MG63 (cell line): Measurements from ENCODE around the gene PHF20. TPM values are rescaled to one million over a fixed set of nuclear protein-coding genes. Genes with fewer than 3 reads are reported as not detected.
"Not testable (repeated sequence)": the region's sequence is repeated elsewhere in the genome, so short reads cannot be mapped to it uniquely, and the experiment has no call there.

ENCODE experiments used
- DNase-seq: peaks from one replicate; pipeline ENCODE4 v3.0.0-alpha.2; 2020
- H3K27me3 ChIP-seq: fragments of 250-450 bp; sonication (Bioruptor Pico); 2 replicates; pipeline ENCODE4 v1.5.1; 2020; ENCODE audit warnings: mild to moderate bottlenecking, moderate library complexity
- H3K36me3 ChIP-seq: fragments of 250-450 bp; sonication (Bioruptor Pico); 2 replicates; pipeline ENCODE4 v1.5.1; 2020; ENCODE audit warnings: mild to moderate bottlenecking, moderate library complexity
- H3K4me3 ChIP-seq: fragments of 250-450 bp; sonication (Bioruptor Pico); 2 replicates; pipeline ENCODE4 v1.5.1; 2020; ENCODE audit warnings: mild to moderate bottlenecking, moderate library complexity
- H3K9me3 ChIP-seq: fragments of 250-450 bp; sonication (Bioruptor Pico); 2 replicates; pipeline ENCODE4 v1.5.1; 2020; ENCODE audit warnings: mild to moderate bottlenecking, moderate library complexity
- total RNA-seq: library from RNA; depleted of rRNA; stranded (reverse); fragments of >200 nt; shearing (Covaris generic); gene quantifications from 2 replicates; pipeline ENCODE4 v1.2.3, GENCODE V29; 2014; ENCODE audit warnings: low replicate concordance

PHF20 gene
- total RNA-seq, 1 experiment from 2014 or later: 57.7 TPM

DNA sequence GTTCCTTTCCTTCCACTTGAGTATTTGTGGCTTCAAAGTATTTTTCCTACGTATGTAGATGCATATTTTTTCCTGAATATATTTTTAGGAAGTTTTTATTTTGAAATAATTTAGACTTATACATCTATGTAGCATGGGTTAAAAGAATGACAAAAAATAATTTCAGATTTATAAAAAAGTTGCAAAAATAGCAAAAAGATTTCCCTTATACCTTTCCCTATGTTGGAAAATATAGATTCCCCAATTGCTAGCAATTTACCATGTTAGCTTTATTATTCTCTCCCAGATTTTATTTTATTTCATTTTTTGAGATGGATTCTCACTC, 112.7 kb downstream of the PHF20 start:
- H3K4me3 ChIP-seq: no peak overlapping the region

DNA sequence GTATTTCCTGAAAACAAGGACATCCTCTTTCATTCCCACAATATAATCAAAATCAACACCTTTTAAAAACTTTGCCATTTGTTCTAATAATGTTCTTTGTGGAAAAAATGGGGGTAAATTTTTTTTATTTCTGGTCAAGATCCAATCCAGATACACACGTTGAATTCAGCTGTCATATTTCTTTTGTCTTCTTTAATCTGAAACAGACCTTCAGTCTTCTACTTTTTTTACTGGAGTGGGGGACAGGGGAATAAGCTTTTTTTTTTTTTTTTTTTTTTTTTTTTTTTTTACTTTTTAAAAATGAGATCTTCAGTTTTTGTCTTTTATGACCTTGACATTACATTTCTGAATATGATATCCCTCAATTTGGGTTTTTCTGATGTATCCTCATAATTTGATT, 113.4 kb downstream of the PHF20 start:
- no peaks in the 10 kb centered on the region for H3K27me3 ChIP-seq
- H3K36me3 ChIP-seq: peaks cover 43% of the 10 kb centered on the region
- no peak overlapping the region for H3K4me3 ChIP-seq
- DNase-seq: no peak
- no peaks in the 10 kb centered on the region for H3K9me3 ChIP-seq

More for the DNA sequence above, 112.7 kb downstream of the PHF20 start:
- Histone ChIP-seq H3K9me3 (no peaks in the 10 kb centered on the region), H3K36me3 (peaks cover 41% of the 10 kb centered on the region), H3K27me3 (no peaks in the 10 kb centered on the region)
- DNase-seq: no peak

DNA sequence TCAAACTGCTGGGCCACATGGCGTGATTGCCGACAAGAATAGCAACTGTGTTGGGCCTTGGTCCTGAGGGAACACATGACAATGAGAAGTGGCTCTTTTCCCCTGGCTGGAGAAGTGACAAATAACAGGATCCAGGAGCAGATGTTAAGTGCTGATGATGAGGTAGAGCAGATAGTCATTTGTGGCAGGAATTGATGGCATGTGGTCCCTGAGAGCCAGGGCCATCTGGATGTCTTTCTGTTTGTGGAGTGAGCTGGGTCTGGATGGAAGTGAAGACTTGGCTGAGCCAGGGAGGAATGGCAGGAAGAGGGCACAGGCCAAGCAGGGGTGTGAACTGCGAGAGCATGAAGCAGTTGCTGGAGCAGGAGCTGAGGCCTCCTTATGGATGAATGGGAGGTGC, 114.7 kb downstream of the PHF20 start:
- H3K9me3 ChIP-seq: no peaks in the 10 kb centered on the region
- H3K4me3 ChIP-seq: no peak overlapping the region
- peaks cover 46% of the 10 kb centered on the region for H3K36me3 ChIP-seq
- peak; percentile 36 for DNase-seq
- H3K27me3 ChIP-seq: no peaks in the 10 kb centered on the region

DNA sequence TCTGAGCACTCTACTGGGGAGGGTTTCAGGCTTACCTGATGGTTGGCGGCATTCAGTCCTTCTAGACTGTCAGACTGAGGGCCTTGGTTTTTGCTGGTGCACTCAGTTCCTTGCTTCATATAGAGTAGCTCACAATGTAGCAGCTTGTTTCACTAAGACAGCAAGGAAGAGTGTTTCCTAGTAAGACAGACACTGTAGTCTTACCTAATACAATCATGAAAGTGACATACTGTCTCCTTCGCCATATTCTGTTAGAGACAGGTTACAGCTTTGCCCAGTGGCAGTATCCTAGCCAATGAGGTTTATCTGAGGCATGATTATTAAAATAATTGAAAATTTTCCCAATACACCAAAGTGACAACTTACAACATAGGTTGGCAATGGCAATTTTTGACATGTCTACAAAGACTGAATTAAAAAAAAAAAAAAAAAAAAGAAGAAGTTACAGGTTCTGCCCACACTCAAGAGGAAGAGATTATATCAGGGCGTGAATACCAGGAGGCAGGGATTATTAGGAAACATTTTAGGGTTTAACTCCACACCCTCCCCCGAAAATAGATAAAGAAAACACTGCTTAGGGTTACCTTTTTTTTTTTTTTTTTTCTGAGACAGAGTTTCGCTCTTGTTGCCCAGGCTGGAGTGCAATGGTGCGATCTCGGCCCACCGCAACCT, 115.7 kb downstream of the PHF20 start:
- no peak overlapping the region for H3K4me3 ChIP-seq
- no peak for DNase-seq
- H3K27me3 ChIP-seq: no peaks in the 10 kb centered on the region
- no peaks in the 10 kb centered on the region for H3K9me3 ChIP-seq
- peaks cover 45% of the 10 kb centered on the region for H3K36me3 ChIP-seq

- DNase-seq: no peak
- H3K36me3 ChIP-seq: peaks cover 40% of the 10 kb centered on the region
- no peak overlapping the region for H3K4me3 ChIP-seq
- H3K27me3 ChIP-seq: no peaks in the 10 kb centered on the region
- no peaks in the 10 kb centered on the region for H3K9me3 ChIP-seq
Observed at GRCh38 chr20:35888657-35889056, 116.8 kb downstream of the PHF20 start.

DNA sequence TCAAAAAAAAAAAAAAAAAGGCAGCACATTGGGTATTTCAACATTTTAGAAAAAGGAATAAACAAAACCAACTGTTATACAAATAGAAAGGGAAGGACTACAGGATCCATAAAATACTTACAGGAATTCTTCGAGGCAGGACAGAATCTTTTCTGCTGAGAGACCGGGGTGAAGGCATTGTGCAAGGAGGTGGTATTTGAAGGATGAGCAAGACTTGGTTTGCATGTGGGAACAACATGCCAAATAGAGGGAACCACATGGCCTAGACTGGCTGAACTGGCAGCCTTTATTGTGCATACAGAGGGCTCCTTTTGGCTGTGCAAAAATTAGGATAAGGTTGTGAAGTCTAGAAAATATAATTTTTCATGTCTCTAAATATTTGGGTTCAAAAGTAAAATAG, 119.6 kb downstream of the PHF20 start:
- no peak for DNase-seq
- H3K4me3 ChIP-seq: no peak overlapping the region

GRCh38 chr20:35892871-35893270, 121.1 kb downstream of the PHF20 start:
- H3K4me3 ChIP-seq: no peak overlapping the region
- no peaks in the 10 kb centered on the region for H3K27me3 ChIP-seq
- no peaks in the 10 kb centered on the region for H3K9me3 ChIP-seq
- H3K36me3 ChIP-seq: peaks cover 35% of the 10 kb centered on the region
- DNase-seq: no peak

More for the DNA sequence above, 119.6 kb downstream of the PHF20 start:
- peaks cover 41% of the 10 kb centered on the region for H3K36me3 ChIP-seq
- H3K9me3 ChIP-seq: no peaks in the 10 kb centered on the region
- H3K27me3 ChIP-seq: no peaks in the 10 kb centered on the region

DNA sequence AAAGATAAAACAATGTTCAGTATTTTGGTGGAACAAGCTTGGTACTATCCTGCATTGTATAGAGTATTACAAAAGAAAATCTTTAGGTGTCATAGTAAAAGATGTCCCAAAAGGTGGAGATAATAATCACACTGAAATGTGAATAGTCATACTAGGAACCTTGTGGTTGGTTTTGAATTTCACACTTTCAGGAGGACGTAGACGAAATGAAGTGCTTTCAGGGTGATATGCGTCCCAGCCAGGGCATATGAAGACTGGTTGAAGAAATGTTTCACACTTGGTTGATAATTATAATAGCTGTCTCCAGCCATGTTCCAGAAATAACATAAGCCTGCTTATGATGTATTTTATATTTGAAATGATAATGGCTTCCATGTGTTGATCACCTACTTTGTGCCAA, 122.1 kb downstream of the PHF20 start:
- H3K4me3 ChIP-seq: no peak overlapping the region
- no peaks in the 10 kb centered on the region for H3K27me3 ChIP-seq
- DNase-seq: no peak
- peaks cover 43% of the 10 kb centered on the region for H3K36me3 ChIP-seq
- H3K9me3 ChIP-seq: no peaks in the 10 kb centered on the region

DNA sequence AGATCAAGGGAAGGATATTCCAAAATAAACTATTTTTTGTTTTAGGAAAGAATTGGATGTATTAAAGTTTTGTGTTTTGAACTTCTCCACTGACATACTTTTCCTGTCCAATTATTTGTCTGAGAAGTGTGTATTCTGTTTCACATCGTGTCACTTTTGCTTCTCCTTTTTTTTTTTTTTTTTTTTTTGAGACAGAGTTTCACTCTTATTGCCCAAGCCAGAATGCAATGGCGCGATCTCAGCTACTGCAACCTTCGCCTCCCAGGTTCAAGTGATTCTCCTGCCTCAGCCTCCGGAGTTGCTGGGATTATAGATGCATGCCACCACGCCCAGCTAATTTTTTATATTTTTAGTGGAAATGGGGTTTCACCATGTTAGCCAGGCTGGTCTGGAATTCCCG, 123.7 kb downstream of the PHF20 start:
- not testable (repeated sequence) for H3K27me3 ChIP-seq, H3K4me3 ChIP-seq, DNase-seq, H3K9me3 ChIP-seq
- peaks cover 47% of the 10 kb centered on the region for H3K36me3 ChIP-seq

- DNase-seq: no peak
- Histone ChIP-seq H3K36me3 (peaks cover 64% of the 10 kb centered on the region), H3K4me3 (no peak overlapping the region), H3K9me3 (no peaks in the 10 kb centered on the region), H3K27me3 (no peaks in the 10 kb centered on the region)
Observed at GRCh38 chr20:35899064-35899463, 127.2 kb downstream of the PHF20 start.

DNA sequence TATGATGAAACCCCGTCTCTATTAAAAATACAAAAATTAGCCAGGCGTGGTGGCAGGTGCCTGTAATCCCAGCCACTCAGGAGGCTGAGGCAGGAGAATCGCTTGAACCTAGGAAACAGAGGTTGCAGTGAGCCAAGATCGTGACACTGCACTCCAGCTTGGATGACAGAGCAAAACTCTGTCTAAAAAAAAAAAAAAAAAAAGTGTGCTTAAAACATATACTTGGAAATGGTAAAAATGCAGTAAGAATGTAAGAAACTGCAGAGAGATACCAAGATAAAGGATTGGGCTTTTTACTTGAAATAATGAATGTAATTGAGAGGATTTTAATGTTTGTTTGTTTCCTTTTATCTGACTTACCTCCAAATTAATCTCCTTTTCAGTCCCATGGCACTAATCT, 129.4 kb downstream of the PHF20 start:
- H3K4me3 ChIP-seq, H3K9me3 ChIP-seq, H3K27me3 ChIP-seq, DNase-seq: not testable (repeated sequence)
- H3K36me3 ChIP-seq: peaks cover 71% of the 10 kb centered on the region

- no peak overlapping the region for H3K4me3 ChIP-seq
Observed at GRCh38 chr20:35901678-35902544, 130.1 kb downstream of the PHF20 start.

DNA sequence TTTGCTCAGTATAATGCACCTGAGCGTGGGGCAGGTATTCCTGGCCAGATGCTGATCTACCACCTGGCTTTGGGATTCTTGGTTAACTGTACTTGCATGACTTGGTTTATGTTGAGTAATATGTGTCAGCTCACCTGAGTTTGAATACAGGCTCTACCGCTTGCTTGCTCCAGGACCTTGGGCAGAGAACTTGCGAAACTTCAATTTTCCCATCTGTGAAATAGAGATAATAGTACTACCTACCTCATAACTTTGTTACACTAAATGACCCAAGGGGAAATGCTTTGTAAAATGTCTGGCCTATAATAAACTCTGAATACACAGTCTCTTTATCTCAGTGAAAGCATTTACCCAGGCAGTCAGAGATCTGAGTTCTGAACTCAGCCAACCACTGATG, 130.7 kb downstream of the PHF20 start:
- no peaks in the 10 kb centered on the region for H3K9me3 ChIP-seq
- peaks cover 76% of the 10 kb centered on the region for H3K36me3 ChIP-seq
- no peak for DNase-seq
- no peaks in the 10 kb centered on the region for H3K27me3 ChIP-seq
- H3K4me3 ChIP-seq: no peak overlapping the region

More at GRCh38 chr20:35901678-35902544, 130.1 kb downstream of the PHF20 start:
- Histone ChIP-seq H3K9me3 (no peaks in the 10 kb centered on the region), H3K36me3 (peaks cover 73% of the 10 kb centered on the region), H3K27me3 (no peaks in the 10 kb centered on the region)
- DNase-seq: peak; percentile 57

GRCh38 chr20:35903843-35904242, 132.0 kb downstream of the PHF20 start:
- H3K9me3 ChIP-seq: no peaks in the 10 kb centered on the region
- no peak for DNase-seq
- H3K27me3 ChIP-seq: no peaks in the 10 kb centered on the region
- no peak overlapping the region for H3K4me3 ChIP-seq
- peaks cover 79% of the 10 kb centered on the region for H3K36me3 ChIP-seq

- no peak overlapping the region for H3K4me3 ChIP-seq
- H3K36me3 ChIP-seq: peaks cover 79% of the 10 kb centered on the region
- no peak for DNase-seq
- H3K9me3 ChIP-seq: no peaks in the 10 kb centered on the region; the same call in 1 of the 2 replicates
- no peaks in the 10 kb centered on the region for H3K27me3 ChIP-seq
Observed at GRCh38 chr20:35904982-35905663, 133.3 kb downstream of the PHF20 start.

- no peaks in the 10 kb centered on the region for H3K27me3 ChIP-seq
- peaks cover 84% of the 10 kb centered on the region for H3K36me3 ChIP-seq
- no peak overlapping the region for H3K4me3 ChIP-seq
- DNase-seq: no peak
- H3K9me3 ChIP-seq: no peaks in the 10 kb centered on the region; the same call in 1 of the 2 replicates
Observed at GRCh38 chr20:35907017-35907701, 135.3 kb downstream of the PHF20 start.

DNA sequence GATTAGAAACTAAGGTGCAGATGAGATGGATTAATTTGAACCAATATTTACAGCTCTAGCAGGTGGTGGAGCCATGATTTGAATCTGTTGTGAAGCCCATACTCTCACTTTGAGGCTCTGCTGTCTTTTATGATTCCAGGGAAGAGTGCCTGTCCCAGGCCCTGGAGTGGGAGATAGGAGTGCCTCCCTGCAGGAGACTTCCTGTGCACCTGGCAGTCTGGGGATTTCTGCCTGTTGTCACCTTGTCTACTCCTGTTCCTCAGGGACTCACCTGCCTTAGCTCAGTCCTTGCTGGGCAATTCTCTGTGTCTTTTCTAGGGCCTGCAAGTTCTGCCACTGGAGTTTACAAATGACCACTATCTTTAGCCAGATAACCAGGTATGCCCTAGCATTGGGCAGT, 136.2 kb downstream of the PHF20 start:
- DNase-seq: no peak
- Histone ChIP-seq H3K36me3 (peaks cover 87% of the 10 kb centered on the region), H3K4me3 (no peak overlapping the region), H3K27me3 (no peaks in the 10 kb centered on the region), H3K9me3 (no peaks in the 10 kb centered on the region; the same call in 1 of the 2 replicates)
